IPS-11a (cell line): ENCODE results near the gene CYP2J2.
"Not testable (repeated sequence)": the region's sequence is repeated elsewhere in the genome, so short reads cannot be mapped to it uniquely, and the experiment has no call there.

ENCODE experiments used
- H3K4me3 ChIP-seq: one replicate; pipeline ENCODE4 v1.5.1; 2013; ENCODE audit warnings: low read depth, low read length, control low read depth

Gene CYP2J2

GRCh38 chr1:59921258-59921899 is 5.2 kb downstream of the CYP2J2 start:
- H3K4me3 ChIP-seq: not testable (repeated sequence)

- no peak overlapping the region for H3K4me3 ChIP-seq
Measured at GRCh38 chr1:59919746-59920145, 6.8 kb downstream of the CYP2J2 start.

- H3K4me3 ChIP-seq: no peak overlapping the region
Measured at GRCh38 chr1:59917785-59918180, 8.8 kb downstream of the CYP2J2 start.

- H3K4me3 ChIP-seq: no peak overlapping the region
Measured at GRCh38 chr1:59917026-59917784, 9.4 kb downstream of the CYP2J2 start.

- no peak overlapping the region for H3K4me3 ChIP-seq
Measured at GRCh38 chr1:59915516-59915915, 11.1 kb downstream of the CYP2J2 start.

- H3K4me3 ChIP-seq: not testable (repeated sequence)
Measured at GRCh38 chr1:59914791-59915286, 11.7 kb downstream of the CYP2J2 start.

- H3K4me3 ChIP-seq: no peak overlapping the region
Measured at GRCh38 chr1:59908682-59909081, 17.9 kb downstream of the CYP2J2 start.

GRCh38 chr1:59908084-59908483 is 18.5 kb downstream of the CYP2J2 start:
- H3K4me3 ChIP-seq: no peak overlapping the region

- no peak overlapping the region for H3K4me3 ChIP-seq
Measured at GRCh38 chr1:59906931-59907330, 19.6 kb downstream of the CYP2J2 start.

- no peak overlapping the region for H3K4me3 ChIP-seq
Measured at GRCh38 chr1:59903141-59903754, 23.3 kb downstream of the CYP2J2 start.

GRCh38 chr1:59901770-59902388 is 24.7 kb downstream of the CYP2J2 start:
- H3K4me3 ChIP-seq: no peak overlapping the region

GRCh38 chr1:59900640-59901039 is 25.9 kb downstream of the CYP2J2 start:
- no peak overlapping the region for H3K4me3 ChIP-seq

GRCh38 chr1:59898927-59899326 is 27.6 kb downstream of the CYP2J2 start:
- H3K4me3 ChIP-seq: no peak overlapping the region

GRCh38 chr1:59897165-59897564 is 29.4 kb downstream of the CYP2J2 start:
- H3K4me3 ChIP-seq: no peak overlapping the region

GRCh38 chr1:59892841-59893811 is 33.4 kb downstream of the CYP2J2 start:
- no peak overlapping the region for H3K4me3 ChIP-seq

- H3K4me3 ChIP-seq: no peak overlapping the region
Measured at GRCh38 chr1:59885160-59885832, 41.3 kb downstream of the CYP2J2 start.

GRCh38 chr1:59880735-59881134 is 45.8 kb downstream of the CYP2J2 start:
- no peak overlapping the region for H3K4me3 ChIP-seq

GRCh38 chr1:59879996-59880505 is 46.5 kb downstream of the CYP2J2 start:
- no peak overlapping the region for H3K4me3 ChIP-seq

GRCh38 chr1:59879574-59879973 is 47.0 kb downstream of the CYP2J2 start:
- no peak overlapping the region for H3K4me3 ChIP-seq

- H3K4me3 ChIP-seq: no peak overlapping the region
Measured at GRCh38 chr1:59878370-59878769, 48.2 kb downstream of the CYP2J2 start.
